ENCODE measurements around the gene NRDE2. TPM values are rescaled to one million over a fixed set of nuclear protein-coding genes. Genes with fewer than 3 reads are reported as not detected.

The NRDE2 gene
- total RNA-seq, 1 donor from 2014 or later = 22.2 TPM

DNA sequence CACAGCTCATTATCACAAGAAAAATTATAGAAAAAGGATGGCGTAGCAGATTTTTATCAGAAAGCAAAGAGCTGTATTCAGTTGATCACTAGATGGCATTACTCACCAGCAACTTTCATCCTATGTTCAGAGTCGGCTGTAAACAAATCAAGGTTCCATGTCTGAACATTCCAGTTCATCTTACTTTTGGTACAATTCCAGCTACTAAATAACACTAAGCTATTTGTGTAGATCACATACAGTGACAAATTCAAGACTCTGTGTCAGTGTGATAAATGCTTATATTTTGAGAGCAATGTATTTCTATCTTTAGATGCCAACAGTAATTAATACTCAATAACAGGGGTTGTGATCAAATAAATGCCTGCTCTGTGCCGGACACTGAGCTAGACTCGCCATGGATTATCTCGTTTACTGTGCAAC lies 30.1 kb downstream of the NRDE2 start:
- ATAC-seq = peak; percentile 64 to 69
- intact Hi-C loops (cut with DNase I) = no loop called here
- Histone ChIP-seq H3K9me3 (no peaks in the 10 kb centered on the region), H3K36me3 (peaks cover 59% of the 10 kb centered on the region), H3K4me3 (no peak overlapping the region), H3K27me3 (ENCODE audit: low read depth) (no peaks in the 10 kb centered on the region), H3K27ac (no peak overlapping the region), H3K4me1 (peaks cover 15% of the 10 kb centered on the region)
- no peak for DNase-seq
- TF ChIP-seq, protein P1, sequence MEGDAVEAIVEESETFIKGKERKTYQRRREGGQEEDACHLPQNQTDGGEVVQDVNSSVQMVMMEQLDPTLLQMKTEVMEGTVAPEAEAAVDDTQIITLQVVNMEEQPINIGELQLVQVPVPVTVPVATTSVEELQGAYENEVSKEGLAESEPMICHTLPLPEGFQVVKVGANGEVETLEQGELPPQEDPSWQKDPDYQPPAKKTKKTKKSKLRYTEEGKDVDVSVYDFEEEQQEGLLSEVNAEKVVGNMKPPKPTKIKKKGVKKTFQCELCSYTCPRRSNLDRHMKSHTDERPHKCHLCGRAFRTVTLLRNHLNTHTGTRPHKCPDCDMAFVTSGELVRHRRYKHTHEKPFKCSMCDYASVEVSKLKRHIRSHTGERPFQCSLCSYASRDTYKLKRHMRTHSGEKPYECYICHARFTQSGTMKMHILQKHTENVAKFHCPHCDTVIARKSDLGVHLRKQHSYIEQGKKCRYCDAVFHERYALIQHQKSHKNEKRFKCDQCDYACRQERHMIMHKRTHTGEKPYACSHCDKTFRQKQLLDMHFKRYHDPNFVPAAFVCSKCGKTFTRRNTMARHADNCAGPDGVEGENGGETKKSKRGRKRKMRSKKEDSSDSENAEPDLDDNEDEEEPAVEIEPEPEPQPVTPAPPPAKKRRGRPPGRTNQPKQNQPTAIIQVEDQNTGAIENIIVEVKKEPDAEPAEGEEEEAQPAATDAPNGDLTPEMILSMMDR (IDR thresholded peaks at IDR 0.05) = peak; percentile 54

DNA sequence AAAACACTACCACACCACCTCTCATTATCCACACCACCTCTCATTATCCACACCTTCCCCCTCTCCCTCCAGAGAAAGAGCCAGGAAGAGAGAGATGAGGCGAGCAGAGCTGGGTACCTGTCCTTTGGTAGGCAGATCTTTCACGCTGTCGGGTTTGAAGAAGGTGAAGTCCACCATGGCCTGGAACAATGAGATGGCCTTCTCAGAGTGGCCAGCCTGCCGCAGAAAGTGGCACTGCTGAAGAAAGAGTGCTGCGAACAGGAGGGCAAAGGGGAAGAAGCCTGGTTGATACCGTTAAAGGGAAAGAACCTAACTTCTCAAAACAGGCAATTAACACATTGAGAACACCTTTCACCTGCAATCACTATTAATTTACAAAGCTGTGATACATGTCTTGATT lies 30.6 kb downstream of the NRDE2 start:
- TF ChIP-seq, protein P1 (IDR thresholded peaks at IDR 0.05) = no peak
- peak in 1 of 2 donors; percentile 5 for ATAC-seq
- intact Hi-C loops (cut with DNase I) = no loop called here
- H3K27ac ChIP-seq = no peak overlapping the region
- H3K4me1 ChIP-seq = peaks cover 20% of the 10 kb centered on the region
- no peak overlapping the region for H3K4me3 ChIP-seq
- peaks cover 62% of the 10 kb centered on the region for H3K36me3 ChIP-seq
- DNase-seq = no peak
- H3K27me3 ChIP-seq (ENCODE audit: low read depth) = no peaks in the 10 kb centered on the region
- no peaks in the 10 kb centered on the region for H3K9me3 ChIP-seq

DNA sequence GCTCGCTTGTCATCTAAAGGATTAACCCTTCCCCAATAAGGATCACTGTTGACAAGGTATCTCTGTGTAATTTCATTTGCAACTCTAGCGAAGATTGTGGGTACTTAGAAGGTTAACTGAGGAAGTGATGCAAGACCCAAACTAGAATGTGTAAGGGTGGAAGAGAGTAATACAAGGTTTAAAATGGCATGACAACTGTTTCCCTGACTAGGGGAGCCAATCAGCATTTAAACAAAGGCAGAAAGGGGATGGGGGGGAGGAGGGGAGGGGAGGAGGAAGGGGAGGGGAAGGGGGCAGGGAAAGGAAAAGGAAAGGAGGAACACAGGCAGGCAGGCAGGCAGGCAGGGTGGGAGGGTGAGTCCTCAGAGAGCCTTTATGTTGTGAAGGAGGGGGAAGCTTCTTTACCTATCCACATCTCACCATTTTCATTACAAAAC lies 31.1 kb downstream of the NRDE2 start:
- no peak for DNase-seq
- H3K27ac ChIP-seq = no peak overlapping the region

DNA sequence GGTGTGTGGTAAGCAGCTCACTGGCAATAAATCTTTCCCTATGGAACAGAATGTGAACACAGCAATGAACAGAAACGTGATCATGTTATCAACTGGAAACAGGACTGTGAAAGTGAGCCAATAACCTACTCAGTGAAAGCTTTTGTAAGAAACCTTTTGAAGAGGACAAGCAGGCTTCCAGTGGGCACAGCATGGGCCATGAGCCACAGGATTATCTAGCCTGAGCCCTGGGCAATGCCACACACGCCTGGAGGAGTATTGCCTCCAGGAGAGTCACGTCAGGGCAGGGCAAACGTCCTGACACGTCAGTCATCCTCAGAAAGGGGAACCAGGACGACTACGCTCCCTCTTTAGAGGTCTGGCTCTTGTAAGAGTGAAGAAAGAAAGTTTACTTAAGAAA lies 32.3 kb downstream of the NRDE2 start:
- ATAC-seq = peak; percentile 72 to 79
- Histone ChIP-seq H3K4me1 (peaks cover 25% of the 10 kb centered on the region), H3K9me3 (no peaks in the 10 kb centered on the region), H3K36me3 (peaks cover 69% of the 10 kb centered on the region), H3K27ac (no peak overlapping the region), H3K27me3 (ENCODE audit: low read depth) (no peaks in the 10 kb centered on the region), H3K4me3 (no peak overlapping the region)
- intact Hi-C loops (cut with DNase I) = no loop called here
- DNase-seq = peak; percentile 66
- TF ChIP-seq, protein P1 (IDR thresholded peaks at IDR 0.05) = no peak

More for the DNA sequence above, 31.1 kb downstream of the NRDE2 start:
- peaks cover 21% of the 10 kb centered on the region for H3K4me1 ChIP-seq
- intact Hi-C loops (cut with DNase I) = no loop called here
- TF ChIP-seq, protein P1 (IDR thresholded peaks at IDR 0.05) = no peak
- H3K4me3 ChIP-seq = no peak overlapping the region
- H3K36me3 ChIP-seq = peaks cover 66% of the 10 kb centered on the region
- no peaks in the 10 kb centered on the region for H3K9me3 ChIP-seq
- H3K27me3 ChIP-seq (ENCODE audit: low read depth) = no peaks in the 10 kb centered on the region
- ATAC-seq = peak in 1 of 2 donors; percentile 46

DNA sequence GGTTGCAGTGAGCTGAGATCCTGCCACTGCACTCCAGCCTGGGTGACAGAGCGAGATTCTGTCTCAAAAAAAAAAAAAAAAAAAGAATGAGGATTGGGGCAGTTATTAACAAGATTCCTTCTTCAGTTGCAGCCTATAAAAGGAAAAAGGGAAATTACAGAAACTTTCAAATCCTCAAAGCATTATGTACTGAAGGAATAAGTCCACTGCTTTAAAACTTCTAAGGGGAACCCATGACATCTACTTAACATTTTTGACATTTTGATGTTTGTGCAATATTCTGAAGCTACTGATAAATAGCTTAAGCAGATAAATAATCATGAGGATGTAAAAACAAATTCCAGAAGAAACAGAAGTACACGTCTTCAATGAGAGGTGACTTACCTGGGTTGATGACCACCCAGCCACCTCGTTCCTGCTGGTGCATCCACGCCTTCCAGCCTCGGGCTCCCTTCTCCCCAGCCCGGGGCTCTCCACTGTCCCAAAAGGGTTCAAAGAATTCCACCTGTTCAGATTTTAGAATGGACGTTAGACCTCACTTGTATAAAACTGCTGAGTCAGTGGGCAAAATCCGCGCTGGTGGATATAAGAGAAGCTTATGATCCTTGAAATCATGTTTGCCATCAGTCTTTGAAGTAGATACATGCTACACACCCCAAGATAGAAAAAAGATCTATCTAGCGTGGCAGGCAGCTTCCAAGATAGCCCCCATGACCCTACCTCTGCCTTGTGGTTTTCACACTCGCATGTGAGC lies 33.7 kb downstream of the NRDE2 start:
- no peaks in the 10 kb centered on the region for H3K9me3 ChIP-seq
- no peak for DNase-seq
- peaks cover 25% of the 10 kb centered on the region for H3K4me1 ChIP-seq
- intact Hi-C loops (cut with DNase I) = no loop called here
- no peak overlapping the region for H3K27ac ChIP-seq
- TF ChIP-seq, protein P1 (IDR thresholded peaks at IDR 0.05) = no peak
- H3K4me3 ChIP-seq = no peak overlapping the region
- ATAC-seq = no peak
- no peaks in the 10 kb centered on the region for H3K27me3 ChIP-seq (ENCODE audit: low read depth)
- H3K36me3 ChIP-seq = peaks cover 64% of the 10 kb centered on the region
